ENCODE data around the gene CARD8.
A peak's percentile ranks its signal among the peaks of the same experiment; 100 is the strongest.

CARD8 gene

DNA sequence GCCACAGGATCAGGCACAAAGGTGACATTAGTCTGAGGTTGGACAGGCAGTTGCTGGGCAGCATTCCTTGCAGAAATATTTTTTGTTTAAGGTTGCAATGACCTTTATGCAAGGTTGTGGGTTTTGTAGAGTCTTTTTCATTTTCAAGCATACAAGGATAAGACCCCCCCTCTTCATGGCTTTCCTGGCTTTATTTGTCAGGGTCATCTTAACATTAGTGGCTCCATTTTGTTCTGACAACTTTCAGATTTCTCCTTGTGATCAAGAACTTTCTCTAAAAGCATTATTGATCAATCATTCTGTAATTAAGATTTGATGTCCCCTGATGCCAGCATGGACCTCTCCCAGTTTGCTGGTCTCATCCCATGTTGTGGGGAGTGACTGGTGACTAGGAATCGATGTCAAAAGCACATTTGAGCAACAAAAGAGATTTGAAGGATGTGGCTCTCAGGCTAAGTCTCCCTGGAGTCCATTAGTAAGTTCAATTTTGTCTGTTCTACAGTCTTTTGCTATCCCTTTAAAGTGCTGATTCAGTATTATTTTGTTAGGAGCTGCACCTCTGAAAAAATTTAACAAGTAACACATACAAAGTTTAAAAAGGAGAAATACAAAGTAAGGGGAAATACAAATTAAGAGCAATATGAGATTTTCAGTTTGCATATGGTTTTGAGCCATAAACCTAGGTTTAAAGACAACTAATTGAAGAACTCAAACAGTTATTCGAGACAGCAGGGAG, 5.3 kb downstream of the CARD8 start:
- Histone ChIP-seq H3K4me3 (replicated peaks; ENCODE audit: insufficient read depth, low read length) (no peak overlapping the region), H3K27ac (replicated peaks) (peak overlapping the region; percentile 98), H3K27me3 (ENCODE audit: insufficient read depth, poor library complexity, severe bottlenecking) (no peaks in the 10 kb centered on the region)
- TF ChIP-seq POLR2AphosphoS5 (IDR thresholded peaks at IDR 0.05; ENCODE audit: low read depth) (no peak), REST (IDR thresholded peaks at IDR 0.05; ENCODE audit: insufficient replicate concordance, low read depth) (peak; percentile 29)
- no peak for DNase-seq (ENCODE audit: low read depth in 1 of 2, low spot score in 1 of 2)

- H3K27me3 ChIP-seq (ENCODE audit: insufficient read depth, poor library complexity, severe bottlenecking): no peaks in the 10 kb centered on the region
- H3K4me3 ChIP-seq (replicated peaks; ENCODE audit: insufficient read depth, low read length): peak overlapping the region; percentile 53
- peak; percentile 87 to 92 for DNase-seq (ENCODE audit: low read depth in 1 of 2, low spot score in 1 of 2)
- TF ChIP-seq REST (IDR thresholded peaks at IDR 0.05; ENCODE audit: insufficient replicate concordance, low read depth) (peak; percentile 80), GABPA (IDR thresholded peaks at IDR 0.05; ENCODE audit: low read depth) (peak; percentile 94), SPI1 (IDR thresholded peaks at IDR 0.05; ENCODE audit: borderline replicate concordance, low read depth) (peak; percentile 71; the same call in 1 of the 2 replicates), POLR2AphosphoS5 (IDR thresholded peaks at IDR 0.05; ENCODE audit: low read depth) (peak; percentile 97)
- TF ChIP-seq, protein P1, sequence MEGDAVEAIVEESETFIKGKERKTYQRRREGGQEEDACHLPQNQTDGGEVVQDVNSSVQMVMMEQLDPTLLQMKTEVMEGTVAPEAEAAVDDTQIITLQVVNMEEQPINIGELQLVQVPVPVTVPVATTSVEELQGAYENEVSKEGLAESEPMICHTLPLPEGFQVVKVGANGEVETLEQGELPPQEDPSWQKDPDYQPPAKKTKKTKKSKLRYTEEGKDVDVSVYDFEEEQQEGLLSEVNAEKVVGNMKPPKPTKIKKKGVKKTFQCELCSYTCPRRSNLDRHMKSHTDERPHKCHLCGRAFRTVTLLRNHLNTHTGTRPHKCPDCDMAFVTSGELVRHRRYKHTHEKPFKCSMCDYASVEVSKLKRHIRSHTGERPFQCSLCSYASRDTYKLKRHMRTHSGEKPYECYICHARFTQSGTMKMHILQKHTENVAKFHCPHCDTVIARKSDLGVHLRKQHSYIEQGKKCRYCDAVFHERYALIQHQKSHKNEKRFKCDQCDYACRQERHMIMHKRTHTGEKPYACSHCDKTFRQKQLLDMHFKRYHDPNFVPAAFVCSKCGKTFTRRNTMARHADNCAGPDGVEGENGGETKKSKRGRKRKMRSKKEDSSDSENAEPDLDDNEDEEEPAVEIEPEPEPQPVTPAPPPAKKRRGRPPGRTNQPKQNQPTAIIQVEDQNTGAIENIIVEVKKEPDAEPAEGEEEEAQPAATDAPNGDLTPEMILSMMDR (IDR thresholded peaks at IDR 0.05; ENCODE audit: insufficient read depth, low read length): no peak
- H3K27ac ChIP-seq (replicated peaks): peak overlapping the region; percentile 98
Observed at GRCh38 chr19:48249502-48250014, 6.2 kb downstream of the CARD8 start.

DNA sequence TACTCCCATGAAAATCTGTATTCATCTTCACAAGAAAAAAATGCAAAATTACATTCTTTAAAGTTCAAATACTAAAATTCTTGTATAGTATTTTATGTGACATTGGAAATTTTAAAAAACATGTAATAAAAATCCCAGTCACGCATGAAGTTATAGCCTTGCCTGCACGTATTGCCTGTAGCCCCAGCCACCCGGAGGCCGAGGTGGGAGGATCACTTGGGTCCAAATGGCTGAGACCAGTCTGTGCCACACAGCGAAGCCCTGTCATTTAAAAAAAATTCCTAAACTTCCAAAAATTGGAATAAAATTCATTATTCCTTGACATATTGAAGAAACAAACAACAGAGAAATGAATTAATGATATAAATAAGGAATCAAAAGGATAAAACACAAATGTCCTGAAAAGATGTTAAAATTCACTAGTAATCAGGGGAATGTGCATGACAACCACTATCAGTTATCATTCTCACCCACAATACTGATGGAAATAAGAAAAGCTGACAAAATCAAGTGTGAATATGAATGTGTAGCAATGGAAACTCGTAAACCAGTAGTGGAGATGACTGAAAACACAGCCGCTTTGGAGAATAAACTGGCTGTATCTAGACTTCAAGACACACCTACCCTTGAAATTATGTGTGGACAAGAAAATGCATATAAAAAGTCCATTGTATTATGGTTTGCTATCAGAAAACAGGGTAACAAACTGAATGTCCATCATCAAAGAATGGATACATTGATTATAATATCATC, 7.5 kb downstream of the CARD8 start:
- Histone ChIP-seq H3K4me3 (replicated peaks; ENCODE audit: insufficient read depth, low read length) (peak overlapping the region; percentile 53), H3K27me3 (ENCODE audit: insufficient read depth, poor library complexity, severe bottlenecking) (no peaks in the 10 kb centered on the region), H3K27ac (replicated peaks) (peak overlapping the region; percentile 98)
- DNase-seq (ENCODE audit: low read depth in 1 of 2, low spot score in 1 of 2): no peak
- TF ChIP-seq REST (IDR thresholded peaks at IDR 0.05; ENCODE audit: insufficient replicate concordance, low read depth) (no peak), GABPA (IDR thresholded peaks at IDR 0.05; ENCODE audit: low read depth) (no peak), POLR2AphosphoS5 (IDR thresholded peaks at IDR 0.05; ENCODE audit: low read depth) (no peak), SPI1 (IDR thresholded peaks at IDR 0.05; ENCODE audit: borderline replicate concordance, low read depth) (no peak)
- TF ChIP-seq, protein P1 (IDR thresholded peaks at IDR 0.05; ENCODE audit: insufficient read depth, low read length): no peak

Measured in HL-60 (cell line).